Measurements from ENCODE around the gene RPUSD1.
"Not testable (repeated sequence)": the region's sequence is repeated elsewhere in the genome, so short reads cannot be mapped to it uniquely, and the experiment has no call there.

Gene RPUSD1

GRCh38 chr16:760545-761343 lies 27.4 kb downstream of the RPUSD1 start, which contains the start of gene MSLN:
Gene MSLN, plus strand, starts transcription at chr16:760734. Its CDS starts 1,947 bp downstream, at chr16:762681.
- Histone ChIP-seq H3K27me3 (no peaks in the 10 kb centered on the region), H3K36me3 (no peaks in the 10 kb centered on the region), H3K9me3 (no peaks in the 10 kb centered on the region), H3K4me1 (no peaks in the 10 kb centered on the region), H3K4me3 (ENCODE audit: low read depth, low read length) (no peak within 1 kb of the TSS)
- TF ChIP-seq, protein P1, sequence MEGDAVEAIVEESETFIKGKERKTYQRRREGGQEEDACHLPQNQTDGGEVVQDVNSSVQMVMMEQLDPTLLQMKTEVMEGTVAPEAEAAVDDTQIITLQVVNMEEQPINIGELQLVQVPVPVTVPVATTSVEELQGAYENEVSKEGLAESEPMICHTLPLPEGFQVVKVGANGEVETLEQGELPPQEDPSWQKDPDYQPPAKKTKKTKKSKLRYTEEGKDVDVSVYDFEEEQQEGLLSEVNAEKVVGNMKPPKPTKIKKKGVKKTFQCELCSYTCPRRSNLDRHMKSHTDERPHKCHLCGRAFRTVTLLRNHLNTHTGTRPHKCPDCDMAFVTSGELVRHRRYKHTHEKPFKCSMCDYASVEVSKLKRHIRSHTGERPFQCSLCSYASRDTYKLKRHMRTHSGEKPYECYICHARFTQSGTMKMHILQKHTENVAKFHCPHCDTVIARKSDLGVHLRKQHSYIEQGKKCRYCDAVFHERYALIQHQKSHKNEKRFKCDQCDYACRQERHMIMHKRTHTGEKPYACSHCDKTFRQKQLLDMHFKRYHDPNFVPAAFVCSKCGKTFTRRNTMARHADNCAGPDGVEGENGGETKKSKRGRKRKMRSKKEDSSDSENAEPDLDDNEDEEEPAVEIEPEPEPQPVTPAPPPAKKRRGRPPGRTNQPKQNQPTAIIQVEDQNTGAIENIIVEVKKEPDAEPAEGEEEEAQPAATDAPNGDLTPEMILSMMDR (IDR thresholded peaks at IDR 0.05; ENCODE audit: low read depth, low read length) = no peak
- DNase-seq = no peak

- Histone ChIP-seq H3K4me1 (no peaks in the 10 kb centered on the region), H3K36me3 (no peaks in the 10 kb centered on the region), H3K27me3 (no peaks in the 10 kb centered on the region), H3K4me3 (ENCODE audit: low read depth, low read length) (no peak overlapping the region), H3K9me3 (no peaks in the 10 kb centered on the region)
- TF ChIP-seq, protein P1 (IDR thresholded peaks at IDR 0.05; ENCODE audit: low read depth, low read length) = no peak
- no peak for DNase-seq
Measured at GRCh38 chr16:760065-760464, 28.1 kb downstream of the RPUSD1 start.

- H3K27me3 ChIP-seq = no peaks in the 10 kb centered on the region
- TF ChIP-seq, protein P1 (IDR thresholded peaks at IDR 0.05; ENCODE audit: low read depth, low read length) = no peak
- H3K4me3 ChIP-seq (ENCODE audit: low read depth, low read length) = no peak overlapping the region
- DNase-seq = no peak
- H3K9me3 ChIP-seq = no peaks in the 10 kb centered on the region
- H3K36me3 ChIP-seq = no peaks in the 10 kb centered on the region
- H3K4me1 ChIP-seq = no peaks in the 10 kb centered on the region
Measured at GRCh38 chr16:759110-759910, 28.9 kb downstream of the RPUSD1 start.

DNA sequence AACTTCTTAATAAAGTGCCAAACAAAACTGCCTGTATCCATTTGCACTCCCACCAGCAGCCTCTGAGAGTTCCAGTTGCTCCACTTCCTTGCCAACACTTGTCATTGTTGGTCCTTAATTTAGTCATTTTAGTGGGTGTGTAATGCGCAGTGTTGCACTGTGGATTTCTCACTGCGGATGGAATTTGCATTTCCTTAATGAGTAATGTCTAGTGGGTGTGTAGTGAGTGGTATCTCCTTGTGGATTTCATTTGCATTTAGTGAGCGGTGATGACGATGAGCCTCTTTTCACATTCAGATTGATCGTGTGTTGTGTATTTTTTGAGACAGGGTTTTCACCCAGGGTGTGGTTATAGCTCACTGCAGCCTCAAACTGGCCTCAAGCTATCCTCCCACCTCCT lies 31.8 kb downstream of the RPUSD1 start:
- no peak for DNase-seq
- Histone ChIP-seq H3K27me3 (no peaks in the 10 kb centered on the region), H3K4me3 (ENCODE audit: low read depth, low read length) (no peak overlapping the region), H3K9me3 (no peaks in the 10 kb centered on the region), H3K36me3 (no peaks in the 10 kb centered on the region), H3K4me1 (no peaks in the 10 kb centered on the region)
- TF ChIP-seq, protein P1 (IDR thresholded peaks at IDR 0.05; ENCODE audit: low read depth, low read length) = no peak

GRCh38 chr16:754656-755055 lies 33.5 kb downstream of the RPUSD1 start:
- Histone ChIP-seq H3K27me3 (no peaks in the 10 kb centered on the region), H3K4me3 (ENCODE audit: low read depth, low read length) (no peak overlapping the region), H3K4me1 (no peaks in the 10 kb centered on the region), H3K36me3 (no peaks in the 10 kb centered on the region), H3K9me3 (no peaks in the 10 kb centered on the region)
- DNase-seq = no peak
- TF ChIP-seq, protein P1 (IDR thresholded peaks at IDR 0.05; ENCODE audit: low read depth, low read length) = no peak

GRCh38 chr16:754121-754607 lies 34.0 kb downstream of the RPUSD1 start:
- not testable (repeated sequence) for H3K36me3 ChIP-seq; DNase-seq; H3K9me3 ChIP-seq; H3K4me3 ChIP-seq (ENCODE audit: low read depth, low read length); H3K27me3 ChIP-seq; H3K4me1 ChIP-seq
